ENCODE data around the gene NAA80.

The NAA80 gene

GRCh38 chr3:50299638-50299928 is 378 bp upstream of the NAA80 start:
- H3K79me2 ChIP-seq (ENCODE audit: insufficient read depth, low read length): peaks cover 19% of the 10 kb centered on the region; the same call in 1 of the 2 replicates
- peak overlapping the region; percentile 92 for H3K4me2 ChIP-seq (ENCODE audit: low read depth, low read length, poor library complexity, severe bottlenecking)
- H3F3A ChIP-seq (ENCODE audit: low read depth): no peaks in the 10 kb centered on the region
- peak overlapping the region; percentile 82 for H3K9ac ChIP-seq (ENCODE audit: low read depth, low read length, poor library complexity, severe bottlenecking)
- H2AFZ ChIP-seq (ENCODE audit: low read length): peak overlapping the region; percentile 92
- no peaks in the 10 kb centered on the region for H3K27me3 ChIP-seq (ENCODE audit: insufficient read depth, low read length, poor library complexity, severe bottlenecking)
- H3K4me1 ChIP-seq (ENCODE audit: insufficient read depth, low read length, poor library complexity, severe bottlenecking): peaks cover 17% of the 10 kb centered on the region
- H3K9me2 ChIP-seq (replicated peaks; ENCODE audit: low read depth, low read length): no peaks in the 10 kb centered on the region
- H3K4me3 ChIP-seq (ENCODE audit: low read length, poor library complexity, severe bottlenecking): peak overlapping the region; percentile 78
- no peak for TF ChIP-seq EZH2phosphoT487 (IDR thresholded peaks at IDR 0.05; ENCODE audit: borderline replicate concordance)
- no peak for TF ChIP-seq CTCF (conservative IDR thresholded peaks at IDR 0.05; ENCODE audit: low read length)
- peaks cover 3% of the 10 kb centered on the region for H4K20me1 ChIP-seq (ENCODE audit: insufficient read depth, low read length, poor library complexity, severe bottlenecking)
- no peaks in the 10 kb centered on the region for H3K9me3 ChIP-seq (ENCODE audit: insufficient read depth, low read depth, low read length)
- H3K36me3 ChIP-seq (ENCODE audit: insufficient read depth, low read length): no peaks in the 10 kb centered on the region

- no peaks in the 10 kb centered on the region for H3K9me3 ChIP-seq (ENCODE audit: insufficient read depth, low read depth, low read length)
- peak overlapping the region; percentile 80 for H3K9ac ChIP-seq (ENCODE audit: low read depth, low read length, poor library complexity, severe bottlenecking)
- TF ChIP-seq CTCF (conservative IDR thresholded peaks at IDR 0.05; ENCODE audit: low read length) (peak; percentile 51), EZH2phosphoT487 (IDR thresholded peaks at IDR 0.05; ENCODE audit: borderline replicate concordance) (no peak)
- H3F3A ChIP-seq (ENCODE audit: low read depth): no peaks in the 10 kb centered on the region
- H3K27me3 ChIP-seq (ENCODE audit: insufficient read depth, low read length, poor library complexity, severe bottlenecking): no peaks in the 10 kb centered on the region
- H3K4me2 ChIP-seq (ENCODE audit: low read depth, low read length, poor library complexity, severe bottlenecking): peak overlapping the region; percentile 98
- no peaks in the 10 kb centered on the region for H3K9me2 ChIP-seq (replicated peaks; ENCODE audit: low read depth, low read length)
- no peaks in the 10 kb centered on the region for H3K36me3 ChIP-seq (ENCODE audit: insufficient read depth, low read length)
- peaks cover 17% of the 10 kb centered on the region for H3K4me1 ChIP-seq (ENCODE audit: insufficient read depth, low read length, poor library complexity, severe bottlenecking)
- peaks cover 19% of the 10 kb centered on the region; the same call in 1 of the 2 replicates for H3K79me2 ChIP-seq (ENCODE audit: insufficient read depth, low read length)
- peaks cover 3% of the 10 kb centered on the region for H4K20me1 ChIP-seq (ENCODE audit: insufficient read depth, low read length, poor library complexity, severe bottlenecking)
- peak overlapping the region; percentile 78 for H3K4me3 ChIP-seq (ENCODE audit: low read length, poor library complexity, severe bottlenecking)
- H2AFZ ChIP-seq (ENCODE audit: low read length): no peak overlapping the region
These were observed 1.1 kb downstream of the NAA80 start for GRCh38 chr3:50297896-50298725.

- H3K9me3 ChIP-seq (ENCODE audit: insufficient read depth, low read depth, low read length): no peaks in the 10 kb centered on the region
- no peaks in the 10 kb centered on the region for H3K36me3 ChIP-seq (ENCODE audit: insufficient read depth, low read length)
- H3K9me2 ChIP-seq (replicated peaks; ENCODE audit: low read depth, low read length): no peaks in the 10 kb centered on the region
- peak overlapping the region; percentile 78 for H3K4me3 ChIP-seq (ENCODE audit: low read length, poor library complexity, severe bottlenecking)
- peak overlapping the region; percentile 80 for H3K9ac ChIP-seq (ENCODE audit: low read depth, low read length, poor library complexity, severe bottlenecking)
- H4K20me1 ChIP-seq (ENCODE audit: insufficient read depth, low read length, poor library complexity, severe bottlenecking): peaks cover 3% of the 10 kb centered on the region
- no peak overlapping the region for H2AFZ ChIP-seq (ENCODE audit: low read length)
- peaks cover 22% of the 10 kb centered on the region for H3K4me1 ChIP-seq (ENCODE audit: insufficient read depth, low read length, poor library complexity, severe bottlenecking)
- H3K27me3 ChIP-seq (ENCODE audit: insufficient read depth, low read length, poor library complexity, severe bottlenecking): no peaks in the 10 kb centered on the region
- H3K79me2 ChIP-seq (ENCODE audit: insufficient read depth, low read length): peaks cover 19% of the 10 kb centered on the region; the same call in 1 of the 2 replicates
- TF ChIP-seq CTCF (conservative IDR thresholded peaks at IDR 0.05; ENCODE audit: low read length): no peak
- TF ChIP-seq EZH2phosphoT487 (IDR thresholded peaks at IDR 0.05; ENCODE audit: borderline replicate concordance): no peak
- H3F3A ChIP-seq (ENCODE audit: low read depth): no peaks in the 10 kb centered on the region
- H3K4me2 ChIP-seq (ENCODE audit: low read depth, low read length, poor library complexity, severe bottlenecking): peak overlapping the region; percentile 98
These were observed 1.8 kb downstream of the NAA80 start for GRCh38 chr3:50297384-50297775.

Data from Loucy (cell line).